Coronary artery (tissue), 2 donors: ENCODE measurements around the gene PPARA.
A peak's percentile ranks its signal among the peaks of the same experiment; 100 is the strongest.

ENCODE experiments used
- DNase-seq: peaks from one replicate; pipeline ENCODE4 v3.0.0-alpha.2; 2017; ENCODE audit warnings: low spot score
- H3K27ac ChIP-seq, 2 donors: fragments of 200-600 bp; sonication (generic); one replicate each; pipeline ENCODE4 v1.5.1; 2016 to 2019
- H3K4me3 ChIP-seq: fragments of 200-600 bp; sonication (generic); 2 replicates; pipeline ENCODE4 v1.5.1; 2016; ENCODE audit warnings: mild to moderate bottlenecking, moderate library complexity
- TF ChIP-seq, protein P1 (sequence below): fragments of 200-600 bp; sonication (generic); IDR thresholded peaks from one replicate; pipeline ENCODE4 v1.5.1; 2019; ENCODE audit warnings: antibody characterized with exemption

Gene PPARA

DNA sequence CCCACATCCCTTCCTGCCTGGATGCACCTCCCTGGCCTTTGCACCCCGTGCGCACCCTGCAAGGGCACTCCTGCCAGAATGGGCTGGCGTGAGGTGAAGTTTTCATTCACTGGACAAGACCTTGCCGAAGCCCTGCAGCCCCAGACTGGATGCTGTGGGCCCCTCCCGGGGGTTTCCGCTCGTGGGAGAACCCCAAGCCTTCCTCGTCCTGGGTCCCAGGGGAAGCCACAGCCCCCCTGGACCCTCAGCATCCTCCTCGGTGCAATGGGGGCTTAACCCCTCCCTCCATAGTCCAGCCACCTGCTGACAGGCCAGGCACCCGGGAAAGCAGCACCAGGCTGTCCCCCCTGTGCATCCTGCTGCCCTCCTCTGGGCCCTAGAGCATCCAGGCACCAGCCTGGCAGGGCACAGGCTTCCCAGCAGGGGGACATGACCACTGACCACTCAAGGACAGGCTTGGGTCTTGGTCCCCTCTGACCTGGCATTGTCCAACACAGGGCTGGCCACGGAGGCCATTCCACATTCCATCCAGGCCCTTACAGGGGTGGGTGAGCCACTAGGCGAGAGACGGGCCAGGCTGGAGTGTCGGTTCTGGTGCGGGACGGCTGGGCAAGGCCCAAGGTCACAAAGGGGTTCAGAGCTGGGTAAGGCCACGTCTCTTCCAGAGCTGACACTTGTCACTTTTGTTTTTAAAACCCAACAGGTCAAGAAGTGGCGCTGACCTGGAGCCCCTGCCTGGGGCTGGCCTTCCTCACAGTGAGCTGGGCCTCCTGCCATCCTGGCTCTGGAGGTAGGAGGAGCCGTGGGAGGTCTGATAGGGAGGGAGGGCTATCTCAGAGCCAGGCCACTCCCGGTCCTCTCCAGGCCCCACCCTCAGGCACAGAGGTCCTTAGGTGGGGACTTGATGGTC, 41.5 kb upstream of the PPARA start:
- Histone ChIP-seq H3K27ac (peak overlapping the region; percentile 79 to 83), H3K4me3 (no peak overlapping the region)
- TF ChIP-seq, protein P1, sequence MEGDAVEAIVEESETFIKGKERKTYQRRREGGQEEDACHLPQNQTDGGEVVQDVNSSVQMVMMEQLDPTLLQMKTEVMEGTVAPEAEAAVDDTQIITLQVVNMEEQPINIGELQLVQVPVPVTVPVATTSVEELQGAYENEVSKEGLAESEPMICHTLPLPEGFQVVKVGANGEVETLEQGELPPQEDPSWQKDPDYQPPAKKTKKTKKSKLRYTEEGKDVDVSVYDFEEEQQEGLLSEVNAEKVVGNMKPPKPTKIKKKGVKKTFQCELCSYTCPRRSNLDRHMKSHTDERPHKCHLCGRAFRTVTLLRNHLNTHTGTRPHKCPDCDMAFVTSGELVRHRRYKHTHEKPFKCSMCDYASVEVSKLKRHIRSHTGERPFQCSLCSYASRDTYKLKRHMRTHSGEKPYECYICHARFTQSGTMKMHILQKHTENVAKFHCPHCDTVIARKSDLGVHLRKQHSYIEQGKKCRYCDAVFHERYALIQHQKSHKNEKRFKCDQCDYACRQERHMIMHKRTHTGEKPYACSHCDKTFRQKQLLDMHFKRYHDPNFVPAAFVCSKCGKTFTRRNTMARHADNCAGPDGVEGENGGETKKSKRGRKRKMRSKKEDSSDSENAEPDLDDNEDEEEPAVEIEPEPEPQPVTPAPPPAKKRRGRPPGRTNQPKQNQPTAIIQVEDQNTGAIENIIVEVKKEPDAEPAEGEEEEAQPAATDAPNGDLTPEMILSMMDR = no peak
- no peak for DNase-seq

DNA sequence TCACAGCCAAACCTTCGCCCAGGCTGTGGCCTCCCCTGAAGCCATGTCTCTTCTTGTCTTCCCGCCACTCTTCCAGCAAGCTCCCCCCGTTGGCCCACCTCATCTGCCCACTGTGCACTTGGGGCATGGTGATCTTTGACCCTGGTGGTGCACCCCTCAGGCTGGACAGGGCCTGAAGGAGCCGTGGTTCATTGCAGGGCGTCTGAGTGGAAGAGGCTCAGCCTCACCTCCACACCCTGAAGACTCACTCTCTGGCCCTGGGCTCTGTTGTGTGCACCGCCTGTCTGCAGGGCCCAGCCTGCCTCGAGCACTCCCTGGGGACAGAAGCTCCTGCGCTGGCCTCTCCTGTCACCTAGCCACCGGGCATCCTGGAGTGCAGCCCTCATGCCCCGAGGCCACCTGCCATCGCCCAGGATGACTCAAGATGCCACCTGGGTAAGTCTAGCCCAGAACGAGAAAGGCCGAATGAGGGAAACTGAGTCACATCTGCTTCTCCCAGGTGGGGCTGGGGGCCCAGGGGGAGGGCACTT, 40.8 kb upstream of the PPARA start:
- Histone ChIP-seq H3K4me3 (no peak overlapping the region), H3K27ac (peak overlapping the region; percentile 79 to 83)
- TF ChIP-seq, protein P1 = no peak
- DNase-seq = no peak

DNA sequence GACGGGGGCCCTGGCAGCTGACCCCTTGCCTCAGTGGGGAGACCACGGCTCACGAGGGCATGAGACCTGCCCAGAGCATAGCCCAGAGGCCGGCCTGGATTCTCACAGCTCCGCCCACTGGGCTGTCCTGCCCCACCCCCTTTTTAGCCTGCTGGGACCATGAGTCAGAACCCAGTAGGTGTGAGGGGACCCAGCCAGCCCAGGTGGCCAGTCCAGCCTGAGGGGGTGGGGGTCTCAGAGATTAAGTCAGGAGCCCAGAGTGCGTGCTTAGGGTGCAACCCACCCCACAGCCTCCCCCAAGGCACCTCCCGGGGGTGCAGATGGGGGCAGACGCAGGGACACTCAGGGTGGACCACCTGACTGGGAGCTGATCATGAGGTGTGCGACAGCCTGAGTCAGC, 40.1 kb upstream of the PPARA start:
- DNase-seq = no peak

DNA sequence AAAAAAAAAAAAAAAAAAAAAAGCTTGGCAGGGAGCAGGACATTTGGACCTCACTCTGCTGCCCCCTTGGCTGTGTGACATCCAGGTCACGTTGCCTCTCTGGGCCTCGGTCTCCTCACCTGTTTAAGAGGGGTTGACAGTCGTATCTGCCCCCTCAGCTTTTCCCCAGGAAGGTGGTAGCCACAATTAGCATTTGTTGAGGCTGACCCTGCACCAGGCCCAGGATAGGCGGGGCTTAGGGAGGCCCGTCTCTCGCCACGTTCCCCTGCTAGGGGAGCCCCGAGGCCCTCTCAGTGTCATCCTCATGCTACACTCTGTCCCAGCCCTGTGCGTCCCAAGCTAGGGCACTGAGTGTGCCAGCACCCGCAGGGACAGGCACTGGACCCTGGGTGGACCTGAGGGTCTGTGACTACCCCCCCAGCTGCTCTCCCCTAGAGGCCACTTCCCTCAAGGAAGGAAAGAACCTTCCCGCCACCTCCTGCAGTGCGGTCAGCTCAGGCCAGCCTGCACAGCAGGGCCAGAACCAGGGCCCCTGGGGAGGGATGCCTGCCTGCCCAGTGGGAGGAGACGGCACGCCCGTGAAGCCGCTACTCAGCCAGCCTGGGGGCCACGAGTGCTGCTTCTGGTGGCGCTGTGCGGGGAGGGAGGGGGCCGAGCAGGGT, 38.5 kb upstream of the PPARA start:
- DNase-seq = no peak
- Histone ChIP-seq H3K4me3 (peak overlapping the region; percentile 12), H3K27ac (peak overlapping the region; percentile 55 to 85)
- TF ChIP-seq, protein P1 = no peak

More for the DNA sequence above, 40.1 kb upstream of the PPARA start:
- no peak overlapping the region for H3K4me3 ChIP-seq
- TF ChIP-seq, protein P1 = no peak
- peak overlapping the region; percentile 79 to 83 for H3K27ac ChIP-seq

DNA sequence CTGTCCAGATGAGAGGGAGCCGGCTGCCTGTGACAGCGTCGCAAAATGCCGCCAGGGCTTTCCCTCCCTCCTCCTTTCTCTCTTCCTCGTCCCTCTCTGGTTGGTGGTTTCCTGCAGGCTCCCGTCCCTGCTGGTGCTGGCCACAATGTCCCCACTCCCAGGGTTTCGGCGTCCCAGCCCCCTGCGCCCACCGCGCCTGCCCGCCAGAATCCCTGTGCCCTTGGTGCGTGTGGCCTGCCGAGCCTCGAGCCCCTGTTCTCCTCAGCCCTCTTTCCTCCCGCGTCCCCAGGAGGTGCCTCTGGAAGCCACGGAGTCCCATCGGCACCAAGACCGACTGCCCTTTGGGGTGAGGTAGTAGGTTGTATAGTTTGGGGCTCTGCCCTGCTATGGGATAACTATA, 37.9 kb upstream of the PPARA start:
- no peak for DNase-seq
- TF ChIP-seq, protein P1 = no peak
- Histone ChIP-seq H3K27ac (peak overlapping the region; percentile 55 to 85), H3K4me3 (no peak overlapping the region)

DNA sequence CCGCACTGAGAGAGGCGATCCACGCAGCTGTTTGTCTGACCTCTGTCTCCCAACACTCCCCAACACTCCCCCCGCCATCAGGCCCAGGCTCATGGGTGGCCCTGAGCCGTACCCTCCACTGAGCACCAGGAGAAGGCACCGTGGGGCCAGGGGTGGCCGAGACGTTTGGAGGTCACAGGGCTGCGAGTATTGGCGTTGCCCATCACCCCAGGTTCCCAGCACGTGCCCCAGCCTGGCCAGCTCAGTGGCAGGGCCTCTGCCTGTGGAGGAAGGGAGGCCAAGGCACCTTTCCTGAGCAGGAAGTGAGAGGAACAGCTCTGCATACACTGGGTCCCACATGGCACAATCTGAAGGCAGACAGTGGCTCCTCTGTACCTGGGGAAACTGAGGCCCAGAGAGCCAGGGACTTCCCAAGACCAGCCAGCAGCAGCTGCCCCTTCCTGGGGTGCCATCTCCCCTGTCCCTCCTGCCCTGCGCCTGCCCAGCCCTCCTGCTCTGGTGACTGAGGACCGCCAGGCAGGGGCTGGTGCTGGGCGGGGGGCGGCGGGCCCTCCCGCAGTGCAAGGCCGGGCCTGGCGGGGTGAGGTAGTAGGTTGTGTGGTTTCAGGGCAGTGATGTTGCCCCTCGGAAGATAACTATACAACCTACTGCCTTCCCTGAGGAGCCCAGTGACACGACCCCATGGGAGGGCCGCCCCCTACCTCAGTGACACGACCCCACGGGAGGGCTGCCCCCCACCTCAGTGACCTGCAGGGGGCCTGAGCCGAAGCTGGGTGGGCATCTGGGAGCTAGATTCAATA, 37.0 kb upstream of the PPARA start:
- TF ChIP-seq, protein P1 = no peak
- no peak for DNase-seq
- Histone ChIP-seq H3K27ac (peak overlapping the region; percentile 55 to 85), H3K4me3 (no peak overlapping the region)
